Muscle layer of colon (tissue), 2 donors: ENCODE results near the gene TMUB1.

Experiments used
- H3K27ac ChIP-seq: one replicate; pipeline ENCODE4 v1.7.0; 2013; ENCODE audit warnings: low read depth, mild to moderate bottlenecking, low read length, moderate library complexity
- H3K27me3 ChIP-seq, 2 donors: one replicate each; pipeline ENCODE4 v1.7.0; 2013; ENCODE audit warnings: low read length in 2 of 2, mild to moderate bottlenecking in 2 of 2; ENCODE audit not compliant: insufficient read depth in 2 of 2, control insufficient read depth in 1 of 2
- H3K36me3 ChIP-seq: one replicate; pipeline ENCODE4 v1.7.0; 2013; ENCODE audit warnings: mild to moderate bottlenecking, low read length; ENCODE audit not compliant: insufficient read depth
- H3K4me1 ChIP-seq: one replicate; pipeline ENCODE4 v1.7.0; 2013; ENCODE audit warnings: mild to moderate bottlenecking, low read length; ENCODE audit not compliant: insufficient read depth
- H3K4me3 ChIP-seq, 2 donors: one replicate each; pipeline ENCODE4 v1.7.0; 2013; ENCODE audit warnings: low read length in 2 of 2, low read depth in 1 of 2, mild to moderate bottlenecking in 1 of 2, moderate library complexity in 1 of 2
- H3K9ac ChIP-seq: one replicate; pipeline ENCODE4 v1.7.0; 2013; ENCODE audit warnings: low read length
- H3K9me3 ChIP-seq: one replicate; pipeline ENCODE4 v1.7.0; 2013; ENCODE audit warnings: mild to moderate bottlenecking, low read length
- donor health status: abdominal sarcoma.
- donor health status: Adenocarcinoma of cecum.

Gene TMUB1

GRCh38 chr7:151095123-151095797 lies 12.0 kb upstream of the TMUB1 start:
- no peak overlapping the region for H3K27ac ChIP-seq
- no peak overlapping the region for H3K9ac ChIP-seq
- H3K27me3 ChIP-seq = no peaks in the 10 kb centered on the region
- H3K9me3 ChIP-seq = no peaks in the 10 kb centered on the region
- no peaks in the 10 kb centered on the region for H3K36me3 ChIP-seq
- H3K4me3 ChIP-seq = no peak overlapping the region
- peaks cover 21% of the 10 kb centered on the region for H3K4me1 ChIP-seq

GRCh38 chr7:151094675-151095074 lies 11.4 kb upstream of the TMUB1 start:
- Histone ChIP-seq H3K4me3 (no peak overlapping the region), H3K4me1 (peaks cover 27% of the 10 kb centered on the region), H3K9me3 (no peaks in the 10 kb centered on the region)

GRCh38 chr7:151093748-151094147 lies 10.5 kb upstream of the TMUB1 start:
- Histone ChIP-seq H3K36me3 (no peaks in the 10 kb centered on the region), H3K9ac (no peak overlapping the region), H3K4me1 (peaks cover 36% of the 10 kb centered on the region), H3K4me3 (no peak overlapping the region), H3K27ac (no peak overlapping the region), H3K9me3 (no peaks in the 10 kb centered on the region), H3K27me3 (no peaks in the 10 kb centered on the region)

More at GRCh38 chr7:151094675-151095074, 11.4 kb upstream of the TMUB1 start:
- no peak overlapping the region for H3K9ac ChIP-seq
- H3K36me3 ChIP-seq = no peaks in the 10 kb centered on the region
- H3K27me3 ChIP-seq = no peaks in the 10 kb centered on the region
- H3K27ac ChIP-seq = no peak overlapping the region

- Histone ChIP-seq H3K4me1 (peaks cover 48% of the 10 kb centered on the region), H3K9me3 (no peaks in the 10 kb centered on the region), H3K9ac (no peak overlapping the region), H3K27ac (no peak overlapping the region), H3K36me3 (no peaks in the 10 kb centered on the region), H3K4me3 (no peak overlapping the region), H3K27me3 (no peaks in the 10 kb centered on the region)
These were observed 8.7 kb upstream of the TMUB1 start for GRCh38 chr7:151091988-151092387.

- peaks cover 48% of the 10 kb centered on the region for H3K4me1 ChIP-seq
- H3K27me3 ChIP-seq = no peaks in the 10 kb centered on the region
- no peak overlapping the region for H3K27ac ChIP-seq
- no peaks in the 10 kb centered on the region for H3K36me3 ChIP-seq
- H3K9me3 ChIP-seq = no peaks in the 10 kb centered on the region
- H3K4me3 ChIP-seq = no peak overlapping the region
- no peak overlapping the region for H3K9ac ChIP-seq
These were observed 8.1 kb upstream of the TMUB1 start for GRCh38 chr7:151091431-151091830.

GRCh38 chr7:151091003-151091402 lies 7.7 kb upstream of the TMUB1 start:
- Histone ChIP-seq H3K27ac (no peak overlapping the region), H3K9ac (no peak overlapping the region), H3K9me3 (no peaks in the 10 kb centered on the region), H3K36me3 (no peaks in the 10 kb centered on the region), H3K4me1 (peaks cover 48% of the 10 kb centered on the region), H3K4me3 (no peak overlapping the region), H3K27me3 (no peaks in the 10 kb centered on the region)

GRCh38 chr7:151089893-151090730 lies 6.8 kb upstream of the TMUB1 start:
- Histone ChIP-seq H3K4me1 (peaks cover 55% of the 10 kb centered on the region), H3K27ac (peak overlapping the region; percentile 89)

GRCh38 chr7:151088856-151089699 lies 5.8 kb upstream of the TMUB1 start:
- H3K4me1 ChIP-seq = peaks cover 56% of the 10 kb centered on the region
- H3K36me3 ChIP-seq = no peaks in the 10 kb centered on the region
- peak overlapping the region; percentile 45 for H3K9ac ChIP-seq
- peak overlapping the region; percentile 89 for H3K27ac ChIP-seq
- no peaks in the 10 kb centered on the region for H3K9me3 ChIP-seq
- peak overlapping the region; percentile 89 to 92 for H3K4me3 ChIP-seq
- H3K27me3 ChIP-seq = no peaks in the 10 kb centered on the region

More at GRCh38 chr7:151089893-151090730, 6.8 kb upstream of the TMUB1 start:
- H3K36me3 ChIP-seq = no peaks in the 10 kb centered on the region
- H3K4me3 ChIP-seq = peak overlapping the region in 1 of 2 donors; percentile 89
- H3K9me3 ChIP-seq = no peaks in the 10 kb centered on the region
- peak overlapping the region; percentile 45 for H3K9ac ChIP-seq
- no peaks in the 10 kb centered on the region for H3K27me3 ChIP-seq

- peak overlapping the region; percentile 89 for H3K27ac ChIP-seq
- no peaks in the 10 kb centered on the region for H3K27me3 ChIP-seq
- H3K4me3 ChIP-seq = peak overlapping the region; percentile 89 to 92
- H3K4me1 ChIP-seq = peaks cover 56% of the 10 kb centered on the region
- no peaks in the 10 kb centered on the region for H3K9me3 ChIP-seq
- H3K36me3 ChIP-seq = no peaks in the 10 kb centered on the region
- H3K9ac ChIP-seq = peak overlapping the region; percentile 55
These were observed 4.9 kb upstream of the TMUB1 start for GRCh38 chr7:151088019-151088855.

- H3K27me3 ChIP-seq = no peaks in the 10 kb centered on the region
- H3K4me1 ChIP-seq = peaks cover 61% of the 10 kb centered on the region
- no peaks in the 10 kb centered on the region for H3K9me3 ChIP-seq
- H3K27ac ChIP-seq = peak overlapping the region; percentile 89
- peak overlapping the region; percentile 89 to 92 for H3K4me3 ChIP-seq
- H3K9ac ChIP-seq = peak overlapping the region; percentile 55
- no peaks in the 10 kb centered on the region for H3K36me3 ChIP-seq
These were observed 4.1 kb upstream of the TMUB1 start for GRCh38 chr7:151087245-151088018.
